ENCODE data around the gene DEFB127.

GRCh38 chr20:152131-152530, 5.1 kb upstream of the DEFB127 start:
- TF ChIP-seq GATA2 (IDR thresholded peaks at IDR 0.05; ENCODE audit: low read depth, low read length), result no peak
- TF ChIP-seq GATA3 (IDR thresholded peaks at IDR 0.05; ENCODE audit: low read depth, low read length), result no peak

All from SH-SY5Y (cell line).